HG03025 (cell line): ENCODE measurements around the gene PFDN5.
A peak's percentile ranks its signal among the peaks of the same experiment; 100 is the strongest.
"Not testable (repeated sequence)": the region's sequence is repeated elsewhere in the genome, so short reads cannot be mapped to it uniquely, and the experiment has no call there.

Source experiments
- ATAC-seq: cut with Tn5 transposase; IDR thresholded peaks from one replicate; pipeline ENCODE4 v1.9.1; 2021; ENCODE audit warnings: mild to moderate bottlenecking, moderate library complexity; ENCODE audit not compliant: unreplicated experiment, low FRiP score

The PFDN5 gene

DNA sequence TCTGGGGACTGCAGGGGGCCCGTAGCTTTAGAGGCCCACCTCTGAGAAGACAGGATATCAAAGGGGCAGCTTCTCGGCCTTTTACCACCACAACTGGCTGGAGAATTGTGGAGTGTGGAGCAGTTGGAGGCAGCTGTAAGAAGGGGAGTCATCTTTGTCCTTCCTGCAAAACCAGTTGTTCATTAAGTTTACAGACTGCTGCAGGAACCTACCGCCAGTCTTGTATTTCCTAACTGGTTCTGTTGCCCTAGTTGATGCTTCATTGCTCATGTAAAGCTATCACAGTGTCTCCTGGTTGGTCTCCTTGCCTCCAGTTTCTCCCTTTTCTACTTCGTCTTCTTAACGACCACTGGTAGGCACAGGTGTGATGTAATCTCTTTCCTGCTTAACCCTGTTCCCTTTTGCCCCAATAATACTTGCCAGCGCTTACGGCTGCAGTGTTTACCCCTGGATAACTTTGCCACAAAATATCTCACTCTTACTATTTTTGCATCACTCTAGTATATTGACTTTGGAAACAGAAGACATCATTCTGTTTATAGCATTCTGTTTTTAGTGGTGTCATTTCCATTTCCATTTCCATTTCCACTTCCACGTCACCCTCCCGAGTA lies 15.3 kb upstream of the PFDN5 start:
- ATAC-seq = no peak

DNA sequence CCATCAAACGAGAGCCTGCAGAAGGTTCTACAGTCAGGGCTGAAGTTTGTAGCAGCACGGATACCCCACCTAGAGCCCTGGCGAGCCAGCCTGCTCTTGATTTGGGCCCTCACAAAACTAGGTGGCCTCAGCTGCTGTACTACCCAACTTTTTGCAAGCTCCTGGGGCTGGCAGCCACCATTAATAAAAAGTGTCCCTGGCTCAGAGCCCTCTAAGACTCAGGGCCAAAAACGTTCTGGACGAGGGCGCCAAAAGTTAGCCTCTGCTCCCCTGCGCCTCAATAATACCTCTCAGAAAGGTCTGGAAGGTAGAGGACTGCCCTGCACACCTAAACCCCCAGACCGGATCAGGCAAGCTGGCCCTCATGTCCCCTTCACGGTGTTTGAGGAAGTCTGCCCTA lies 8.9 kb upstream of the PFDN5 start:
- ATAC-seq = no peak

DNA sequence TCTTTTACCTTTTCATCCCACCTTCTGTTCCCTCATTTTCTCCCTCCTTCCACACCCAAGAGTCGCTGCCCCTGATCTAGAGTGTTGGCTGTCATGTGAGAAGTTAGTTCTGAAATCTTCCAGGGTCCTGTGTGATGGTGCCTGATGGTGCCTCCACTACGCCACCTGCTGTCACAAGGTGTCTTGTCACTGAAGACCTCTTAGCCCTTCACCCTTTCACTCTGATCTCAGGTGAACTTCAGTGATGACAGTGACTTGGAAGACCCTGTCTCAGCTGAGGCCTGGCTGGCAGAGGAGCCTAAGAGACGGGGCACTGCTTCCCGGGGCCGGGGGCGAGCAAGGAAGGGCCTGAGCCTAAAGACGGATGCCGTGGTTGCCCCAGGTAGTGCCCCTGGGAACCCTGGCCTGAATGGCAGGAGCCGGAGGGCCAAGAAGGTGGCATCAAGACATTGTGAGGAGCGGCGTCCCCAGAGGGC lies 7.6 kb upstream of the PFDN5 start:
- ATAC-seq = no peak

DNA sequence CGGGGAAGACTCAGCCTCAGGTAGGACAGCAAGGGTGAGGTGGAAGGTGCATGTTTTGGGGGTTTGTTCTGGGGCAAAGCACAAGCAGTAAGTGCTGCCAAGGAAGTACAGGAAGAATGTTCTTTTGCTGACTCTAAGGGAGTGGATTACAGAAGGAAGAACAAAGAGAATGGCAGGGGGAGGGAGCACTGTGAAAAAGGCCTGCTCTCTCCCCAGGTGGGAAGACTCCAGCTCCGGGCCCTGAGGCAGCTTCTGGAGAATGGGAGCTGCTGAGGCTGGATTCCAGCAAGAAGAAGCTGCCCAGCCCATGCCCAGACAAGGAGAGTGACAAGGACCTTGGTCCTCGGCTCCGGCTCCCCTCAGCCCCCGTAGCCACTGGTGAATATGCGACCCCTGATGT lies 7.0 kb upstream of the PFDN5 start:
- no peak for ATAC-seq

DNA sequence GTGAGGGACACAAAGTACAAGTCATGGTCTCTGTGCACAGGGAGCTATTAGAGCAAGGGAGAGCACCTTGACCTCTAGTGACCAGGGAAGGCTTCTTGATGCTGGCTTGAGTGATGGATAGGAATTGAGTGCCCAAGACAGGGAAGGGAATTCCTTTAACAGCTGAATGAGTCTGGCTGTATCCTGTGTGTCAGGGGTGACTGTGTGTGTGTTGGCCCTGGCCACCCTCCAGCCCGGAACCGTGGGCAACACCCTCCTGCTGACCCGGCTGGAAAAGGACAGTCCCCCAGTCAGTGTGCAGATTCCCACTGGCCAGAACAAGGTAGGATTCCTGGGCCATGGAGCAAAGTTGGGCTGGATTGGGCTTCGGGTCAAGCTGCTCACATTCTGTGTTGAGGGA lies 5.5 kb upstream of the PFDN5 start:
- no peak for ATAC-seq

DNA sequence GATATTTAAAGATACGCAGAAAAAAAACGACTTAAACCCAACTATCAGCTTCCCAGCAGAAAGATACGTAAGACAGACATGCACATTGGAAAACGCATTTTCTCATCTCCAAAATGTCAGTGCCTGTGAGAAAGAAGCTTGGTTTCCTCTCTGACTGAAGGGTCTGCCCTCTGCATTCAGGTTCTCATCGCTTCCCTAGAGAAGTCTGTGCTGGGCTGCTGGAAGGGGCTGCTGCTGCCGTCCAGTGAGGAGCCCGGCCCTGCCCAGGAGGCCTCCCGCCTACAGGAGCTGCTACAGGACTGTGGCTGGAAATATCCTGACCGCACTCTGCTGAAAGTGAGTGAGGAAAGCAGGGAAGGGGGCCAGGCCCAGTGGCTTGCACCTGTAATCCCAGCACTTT lies 4.7 kb upstream of the PFDN5 start:
- no peak for ATAC-seq

DNA sequence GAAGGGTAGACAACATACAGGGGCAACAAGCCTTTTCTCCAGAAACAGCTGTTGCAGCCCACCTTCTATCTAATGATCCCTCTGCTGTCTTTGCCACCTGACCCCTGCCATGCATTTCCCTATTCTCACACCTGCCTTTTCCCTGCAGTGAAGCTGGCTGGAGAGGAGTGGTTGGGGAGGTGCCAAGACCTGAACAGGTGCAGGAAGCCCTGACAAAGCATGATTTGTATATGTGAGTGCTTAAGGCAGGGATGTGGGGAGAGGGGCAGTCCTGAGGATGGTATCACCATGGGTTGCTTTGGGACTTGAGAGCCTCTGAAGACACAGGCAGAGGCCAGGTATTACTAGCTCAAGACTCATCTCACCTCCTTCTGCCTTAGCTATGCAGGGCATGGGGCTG lies 2.9 kb upstream of the PFDN5 start:
- ATAC-seq = no peak

DNA sequence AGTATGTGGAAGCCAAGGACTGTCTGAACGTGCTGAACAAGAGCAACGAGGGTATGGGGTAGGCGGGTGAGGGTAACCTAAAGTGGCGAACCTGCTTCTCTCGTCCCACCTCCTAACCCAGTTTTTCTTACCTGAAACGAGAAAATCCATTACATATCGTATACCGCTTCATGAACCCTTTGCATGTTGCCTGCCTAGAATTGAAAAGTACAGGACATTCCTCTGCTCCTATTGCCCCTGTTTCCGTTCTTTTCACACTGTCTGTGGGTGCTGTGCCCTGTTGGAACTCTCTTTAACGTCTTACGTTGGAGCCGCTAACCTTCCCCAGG lies 513 bp downstream of the PFDN5 start:
- ATAC-seq = no peak

DNA sequence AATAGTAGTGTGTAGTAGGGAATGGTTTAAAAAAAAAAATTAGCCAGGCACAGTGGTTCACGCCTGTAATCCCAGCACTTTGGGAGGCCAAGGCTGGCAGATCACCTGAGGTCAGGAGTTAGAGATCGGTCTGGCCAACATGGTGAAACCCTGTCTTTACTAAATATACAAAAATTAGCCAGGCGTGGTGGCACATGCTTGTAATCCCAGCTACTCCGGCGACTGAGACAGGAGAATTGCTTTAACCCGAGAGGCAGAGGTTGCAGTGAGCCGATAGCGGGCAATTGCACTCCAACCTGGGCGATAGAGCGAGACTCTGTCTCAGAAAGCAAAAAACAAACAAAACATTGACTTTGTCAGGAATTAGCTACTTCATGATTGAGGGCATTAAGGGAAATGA lies 1.8 kb downstream of the PFDN5 start:
- not testable (repeated sequence) for ATAC-seq

DNA sequence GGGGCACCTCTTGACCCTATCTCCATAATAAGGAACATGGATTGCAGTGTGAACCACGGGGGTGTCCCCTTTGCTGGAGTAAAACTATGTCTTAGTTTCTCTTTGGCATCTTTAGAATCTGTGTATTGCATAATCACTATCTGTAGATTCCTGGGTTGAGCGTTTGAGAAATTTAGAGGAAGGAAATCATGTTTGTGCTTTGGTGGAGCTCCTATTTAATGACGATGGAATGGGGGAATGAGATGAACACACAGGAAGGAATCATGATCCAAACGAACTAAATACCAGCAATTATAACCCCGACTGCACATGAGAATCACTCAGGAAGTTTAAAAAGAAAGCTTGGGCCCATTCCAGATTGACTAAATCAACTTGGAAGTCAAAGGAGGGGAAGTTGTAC lies 2.8 kb downstream of the PFDN5 start:
- ATAC-seq = no peak

DNA sequence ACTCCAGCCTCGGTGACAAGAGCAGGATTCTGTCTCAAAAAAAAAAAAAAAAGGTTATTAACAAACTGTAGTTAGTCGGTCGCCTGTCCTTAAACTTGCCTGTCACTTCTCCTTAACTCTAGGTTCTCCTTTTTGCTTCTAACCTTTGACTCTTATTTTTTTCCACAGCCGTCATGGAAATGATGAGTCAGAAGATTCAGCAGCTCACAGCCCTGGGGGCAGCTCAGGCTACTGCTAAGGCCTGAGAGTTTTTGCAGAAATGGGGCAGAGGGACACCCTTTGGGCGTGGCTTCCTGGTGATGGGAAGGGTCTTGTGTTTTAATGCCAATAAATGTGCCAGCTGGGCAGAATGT lies 3.7 kb downstream of the PFDN5 start:
- no peak for ATAC-seq

DNA sequence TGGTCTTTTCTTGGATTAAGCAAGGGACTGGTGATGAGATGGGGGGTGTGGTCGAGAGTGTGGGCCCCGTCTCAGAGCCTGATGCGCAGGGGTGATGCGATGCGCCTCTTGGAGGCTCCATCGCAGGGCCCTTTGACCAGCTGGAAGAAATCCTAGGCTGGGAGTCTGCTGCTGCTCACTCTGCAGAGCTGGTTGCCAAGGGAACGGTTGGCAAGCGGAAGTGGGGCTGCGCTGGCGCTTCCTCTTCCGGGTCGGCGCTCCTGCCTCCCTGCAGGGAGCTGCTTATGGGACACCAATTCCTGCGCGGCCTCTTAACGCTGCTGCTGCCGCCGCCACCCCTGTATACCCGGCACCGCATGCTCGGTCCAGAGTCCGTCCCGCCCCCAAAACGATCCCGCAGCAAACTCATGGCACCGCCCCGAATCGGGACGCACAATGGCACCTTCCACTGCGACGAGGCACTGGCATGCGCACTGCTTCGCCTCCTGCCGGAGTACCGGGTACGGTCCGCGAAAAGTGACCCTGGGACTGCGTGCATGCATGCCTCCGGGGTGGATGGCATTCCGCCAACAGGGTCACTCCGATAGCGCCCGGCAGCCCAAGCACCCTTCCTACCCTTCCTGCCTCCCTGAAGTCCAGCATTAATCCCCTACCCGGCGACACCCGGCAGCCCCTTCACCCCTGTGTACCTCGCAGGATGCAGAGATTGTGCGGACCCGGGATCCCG lies 4.3 kb downstream of the PFDN5 start, which contains the start of gene MYG1:
MYG1 (plus strand) TSS at position 242 of the 727 bp plus-strand sequence; CDS start at position 285, 43 bp downstream.
- peak; percentile 76 for ATAC-seq

DNA sequence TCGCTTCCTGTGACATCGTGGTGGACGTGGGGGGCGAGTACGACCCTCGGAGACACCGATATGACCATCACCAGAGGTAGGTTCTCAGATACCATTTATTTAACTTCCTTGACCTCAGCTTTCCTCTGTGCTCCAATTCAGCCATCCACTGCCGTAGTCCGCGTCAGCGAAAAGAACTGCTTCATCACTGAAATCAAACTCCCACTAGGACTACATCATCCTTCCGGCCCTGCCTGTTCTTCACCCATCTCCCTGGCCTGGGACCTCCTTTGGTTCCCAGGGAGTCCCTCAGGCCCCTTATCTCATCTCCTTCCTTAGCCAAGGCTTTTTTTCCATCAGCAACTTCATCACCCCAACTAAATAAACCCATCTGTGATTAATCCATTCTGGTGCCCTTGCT lies 4.8 kb downstream of the PFDN5 start:
- ATAC-seq = no peak

DNA sequence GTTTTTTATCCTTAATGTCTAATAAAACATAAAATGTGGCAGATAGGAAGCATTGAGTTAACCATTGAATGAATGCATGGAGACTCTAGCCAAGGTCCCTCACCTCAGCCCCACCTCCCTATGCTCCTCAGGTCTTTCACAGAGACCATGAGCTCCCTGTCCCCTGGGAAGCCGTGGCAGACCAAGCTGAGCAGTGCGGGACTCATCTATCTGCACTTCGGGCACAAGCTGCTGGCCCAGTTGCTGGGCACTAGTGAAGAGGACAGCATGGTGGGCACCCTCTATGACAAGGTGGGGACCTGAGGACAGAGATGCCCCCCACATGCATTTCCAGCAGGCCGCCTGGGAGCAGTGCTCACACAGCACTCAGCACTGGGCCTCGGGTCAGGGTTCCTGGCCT lies 7.6 kb downstream of the PFDN5 start:
- no peak for ATAC-seq

DNA sequence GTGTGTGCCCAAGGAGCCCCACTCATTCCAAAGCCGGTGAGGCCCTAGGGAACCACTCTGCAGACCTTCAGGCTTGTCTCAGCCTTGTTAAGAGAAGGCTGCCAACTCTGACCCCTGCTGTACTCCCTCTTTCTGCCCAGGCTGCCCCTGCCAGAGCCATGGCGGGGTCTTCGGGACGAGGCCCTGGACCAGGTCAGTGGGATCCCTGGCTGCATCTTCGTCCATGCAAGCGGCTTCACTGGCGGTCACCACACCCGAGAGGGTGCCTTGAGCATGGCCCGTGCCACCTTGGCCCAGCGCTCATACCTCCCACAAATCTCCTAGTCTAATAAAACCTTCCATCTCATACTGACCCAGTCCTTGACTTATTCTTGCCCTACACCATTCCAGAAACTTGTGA lies 11.5 kb downstream of the PFDN5 start:
- no peak for ATAC-seq

DNA sequence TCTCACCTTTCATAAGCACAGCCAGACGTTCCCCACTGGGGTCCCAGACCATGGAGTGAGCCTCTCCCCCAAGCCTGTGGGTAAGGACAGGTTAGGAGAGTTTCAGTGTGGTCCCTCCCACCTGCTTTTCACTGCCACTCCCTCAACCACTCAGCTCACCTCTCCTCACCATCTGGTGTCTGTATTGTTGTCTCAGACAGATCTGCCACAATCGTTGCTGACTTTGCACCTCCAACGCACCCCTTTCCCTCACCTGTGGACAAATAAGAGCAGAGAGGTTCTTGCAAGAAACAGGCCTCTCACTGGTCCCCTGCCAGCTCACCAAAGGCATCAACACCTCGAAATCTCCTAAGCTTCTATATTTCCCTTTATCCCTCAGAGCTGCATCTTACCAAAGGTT lies 12.9 kb downstream of the PFDN5 start:
- no peak for ATAC-seq

DNA sequence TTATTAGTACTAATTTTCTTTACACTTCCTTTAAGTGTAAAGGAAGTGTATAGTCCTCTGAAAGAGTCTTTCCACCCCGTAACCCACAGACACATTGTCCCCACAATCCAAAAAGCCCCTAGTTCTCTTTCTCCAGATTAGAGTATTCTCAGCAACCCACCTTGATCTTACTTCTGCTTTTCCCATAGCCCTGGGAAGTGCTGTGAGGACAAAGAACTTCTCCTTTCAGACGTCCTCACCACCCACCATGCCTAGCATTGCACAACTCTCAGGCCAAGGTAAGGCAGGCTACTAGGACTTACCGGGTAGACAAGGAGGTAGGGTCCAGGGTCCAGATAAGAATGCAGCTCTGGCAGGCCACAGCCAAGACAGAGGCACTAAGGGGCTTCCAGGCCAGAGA lies 18.7 kb downstream of the PFDN5 start:
- no peak for ATAC-seq

DNA sequence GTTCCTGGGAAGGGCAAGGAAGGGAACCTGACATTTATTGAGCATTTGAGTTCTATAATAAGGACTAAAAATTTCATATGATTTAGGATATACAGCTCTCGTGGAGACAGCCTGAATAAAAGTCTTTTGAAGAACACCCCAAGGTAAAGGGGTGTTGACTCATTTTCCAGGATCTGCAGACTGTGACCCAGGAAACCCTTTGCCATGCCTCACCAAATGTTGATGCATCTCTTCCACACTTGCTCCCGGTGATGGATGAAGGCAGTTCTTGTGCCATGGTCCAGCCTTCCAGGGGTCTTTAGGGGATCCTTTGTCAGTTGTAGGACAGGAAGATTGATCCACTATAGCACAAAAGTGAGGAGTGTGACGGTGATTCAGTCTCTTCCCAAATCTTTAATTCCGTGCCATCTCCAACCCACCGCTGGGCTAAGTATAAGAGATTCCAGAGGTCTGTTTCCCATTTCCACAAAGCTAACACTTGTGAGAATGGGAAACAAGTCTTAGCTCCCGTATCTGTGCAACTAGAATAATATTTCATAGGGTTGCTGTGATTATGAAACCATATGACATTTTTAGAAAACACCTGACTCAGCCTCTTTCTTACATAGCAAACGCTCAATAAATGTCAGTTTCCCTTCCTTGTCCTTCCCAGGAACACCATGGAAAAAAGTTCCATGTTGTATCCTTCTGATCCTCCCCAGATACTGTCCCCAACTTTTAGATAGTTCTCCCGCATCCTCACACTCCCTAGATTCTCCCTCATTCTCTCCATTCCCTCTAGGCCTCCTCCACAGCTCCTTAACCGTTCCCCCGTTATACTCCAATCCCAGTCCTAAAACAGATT lies 25.2 kb downstream of the PFDN5 start:
- no peak for ATAC-seq

DNA sequence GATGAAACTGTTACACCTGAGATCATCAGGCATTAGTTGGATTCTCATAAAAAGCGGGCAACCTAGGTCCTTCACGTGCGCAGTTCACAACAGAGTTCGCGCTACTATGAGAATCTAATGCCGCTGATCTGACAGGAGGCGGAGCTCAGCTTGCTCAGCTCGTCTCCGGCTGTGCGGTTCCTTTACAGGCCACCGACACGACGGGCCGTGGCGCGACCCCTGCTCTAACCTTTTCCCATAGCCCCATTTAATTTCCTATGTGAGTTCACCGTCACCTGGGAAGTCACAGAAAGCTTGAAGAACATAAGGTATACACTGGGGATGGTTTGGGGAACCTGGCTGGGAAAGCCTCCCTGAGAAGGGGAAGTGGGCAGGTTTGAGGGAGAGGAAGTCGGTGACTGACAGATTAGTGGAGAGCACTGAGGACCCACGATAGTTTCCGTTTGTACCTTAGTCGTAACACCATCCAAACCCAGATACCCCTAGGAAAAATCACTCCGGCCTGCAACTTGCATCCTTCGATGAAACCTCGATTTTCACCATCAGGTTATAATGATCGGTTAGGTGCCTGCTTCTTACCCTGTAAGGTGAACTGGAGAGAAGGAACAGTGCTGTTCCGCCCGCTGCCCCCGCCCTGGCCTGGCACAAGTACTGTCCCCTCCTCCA lies 28.9 kb downstream of the PFDN5 start:
- no peak for ATAC-seq

DNA sequence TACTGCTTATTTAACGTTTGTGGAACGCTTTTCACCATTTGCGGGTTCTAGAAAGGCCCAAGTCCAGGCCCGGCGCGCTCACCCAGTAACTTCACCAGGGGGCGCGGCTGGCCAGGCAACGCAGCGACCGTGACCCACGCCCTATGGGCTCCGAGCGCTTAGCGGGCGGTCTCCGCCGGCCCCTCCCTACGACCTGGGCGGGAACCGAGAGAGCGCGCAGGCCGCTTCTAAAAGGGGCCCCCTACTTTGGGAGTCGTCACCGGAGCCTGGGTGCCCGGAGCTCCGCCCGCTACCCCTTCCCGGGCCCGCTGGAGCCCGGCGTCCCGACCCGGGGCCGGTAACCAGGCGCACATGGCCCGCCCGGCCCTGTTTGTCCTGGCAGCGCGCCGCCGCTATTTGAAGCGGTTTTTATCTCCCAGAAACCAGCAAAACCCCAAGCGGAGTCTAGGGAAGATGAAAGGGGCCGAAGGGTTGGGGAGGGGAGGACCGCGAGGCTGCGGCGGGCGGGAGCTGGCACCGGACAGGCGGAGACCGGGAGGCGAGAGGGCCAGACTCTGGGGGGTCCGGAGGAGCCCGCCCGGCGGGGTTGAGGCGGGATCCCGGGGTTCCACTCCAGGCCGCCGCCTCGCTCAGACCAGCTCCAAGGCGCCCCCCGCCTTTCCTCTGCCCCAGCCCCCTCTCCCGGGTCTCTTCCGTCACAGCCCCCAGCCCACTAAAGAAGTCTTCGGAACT lies 29.6 kb downstream of the PFDN5 start:
- ATAC-seq = peak; percentile 44
